Adrenal gland (tissue), 5 donors: Measurements from ENCODE around the gene TEX2.

ENCODE experiments used
- CTCF ChIP-seq, 6 experiments: fragments of 450-650 bp in 4 of 6; fragments of 200-600 bp in 2 of 6; sonication (generic) in 1 of 6; IDR thresholded peaks; 1 replicate in 5 of 6; 2 replicates in 1 of 6; pipeline versions ENCODE4 v1.5.1 to v1.8.0; 2016 to 2021; ENCODE audit warnings: antibody characterized with exemption in 6 of 6, mild to moderate bottlenecking in 2 of 6, moderate library complexity in 1 of 6
- POLR2A ChIP-seq, 2 donors: fragments of 450-650 bp; IDR thresholded peaks; one replicate each; pipeline ENCODE4 v1.6.1; 2017; ENCODE audit warnings: antibody characterized with exemption in 2 of 2, mild to moderate bottlenecking in 2 of 2, moderate library complexity in 1 of 2
- donor health status: DM: no; HTN: no; CAD: no.

GRCh38 chr17:64176556-64176955, 86.5 kb downstream of the TEX2 start:
- TF ChIP-seq CTCF (IDR thresholded peaks at IDR 0.05): no peak
- no peak for TF ChIP-seq POLR2A (IDR thresholded peaks at IDR 0.05)
